WI38 (cell line): ENCODE results near the gene NEO1.

ENCODE experiments used
- H3K4me3 ChIP-seq: 2 replicates; pipeline ENCODE4 v1.5.1; 2011; ENCODE audit warnings: low read depth, mild to moderate bottlenecking, control low read depth, low read length
- TF ChIP-seq, protein P1 (sequence below): IDR thresholded peaks from 2 replicates; pipeline ENCODE4 v1.5.1; 2012; ENCODE audit warnings: low read depth, mild to moderate bottlenecking, control low read depth, low read length

The NEO1 gene

DNA sequence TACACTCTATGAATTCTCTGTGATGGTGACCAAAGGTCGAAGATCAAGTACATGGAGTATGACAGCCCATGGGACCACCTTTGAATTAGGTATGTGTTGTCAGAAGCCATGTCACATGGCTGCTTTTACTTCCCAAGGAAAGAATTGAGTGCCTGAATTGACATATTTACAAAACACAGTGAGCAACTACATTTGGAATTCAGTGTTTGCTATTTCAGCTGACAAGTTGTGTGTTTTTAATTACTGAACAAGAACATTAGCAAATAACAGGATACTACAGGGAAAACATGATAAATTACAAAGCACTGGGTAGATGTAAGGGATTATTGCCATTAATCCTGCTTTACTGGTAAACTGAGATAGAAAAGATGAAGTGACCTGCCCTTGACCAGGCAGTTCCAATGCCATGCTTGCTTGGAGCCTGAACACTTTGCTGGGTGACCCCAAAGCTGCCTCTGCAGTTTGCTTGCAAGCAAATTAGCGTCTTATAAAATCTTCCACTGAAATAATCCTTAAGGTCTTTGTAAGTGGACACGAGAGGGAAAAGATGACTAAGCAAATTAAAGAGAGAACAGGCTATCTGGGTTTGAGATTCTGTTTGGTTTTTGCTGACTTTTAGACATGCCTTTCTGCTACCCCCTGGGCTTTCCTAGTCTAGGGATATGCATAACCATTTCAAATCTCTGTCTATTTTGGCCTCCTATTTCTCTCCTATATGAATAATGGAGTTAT lies 218.3 kb downstream of the NEO1 start:
- H3K4me3 ChIP-seq: no peak overlapping the region
- TF ChIP-seq, protein P1, sequence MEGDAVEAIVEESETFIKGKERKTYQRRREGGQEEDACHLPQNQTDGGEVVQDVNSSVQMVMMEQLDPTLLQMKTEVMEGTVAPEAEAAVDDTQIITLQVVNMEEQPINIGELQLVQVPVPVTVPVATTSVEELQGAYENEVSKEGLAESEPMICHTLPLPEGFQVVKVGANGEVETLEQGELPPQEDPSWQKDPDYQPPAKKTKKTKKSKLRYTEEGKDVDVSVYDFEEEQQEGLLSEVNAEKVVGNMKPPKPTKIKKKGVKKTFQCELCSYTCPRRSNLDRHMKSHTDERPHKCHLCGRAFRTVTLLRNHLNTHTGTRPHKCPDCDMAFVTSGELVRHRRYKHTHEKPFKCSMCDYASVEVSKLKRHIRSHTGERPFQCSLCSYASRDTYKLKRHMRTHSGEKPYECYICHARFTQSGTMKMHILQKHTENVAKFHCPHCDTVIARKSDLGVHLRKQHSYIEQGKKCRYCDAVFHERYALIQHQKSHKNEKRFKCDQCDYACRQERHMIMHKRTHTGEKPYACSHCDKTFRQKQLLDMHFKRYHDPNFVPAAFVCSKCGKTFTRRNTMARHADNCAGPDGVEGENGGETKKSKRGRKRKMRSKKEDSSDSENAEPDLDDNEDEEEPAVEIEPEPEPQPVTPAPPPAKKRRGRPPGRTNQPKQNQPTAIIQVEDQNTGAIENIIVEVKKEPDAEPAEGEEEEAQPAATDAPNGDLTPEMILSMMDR: no peak

DNA sequence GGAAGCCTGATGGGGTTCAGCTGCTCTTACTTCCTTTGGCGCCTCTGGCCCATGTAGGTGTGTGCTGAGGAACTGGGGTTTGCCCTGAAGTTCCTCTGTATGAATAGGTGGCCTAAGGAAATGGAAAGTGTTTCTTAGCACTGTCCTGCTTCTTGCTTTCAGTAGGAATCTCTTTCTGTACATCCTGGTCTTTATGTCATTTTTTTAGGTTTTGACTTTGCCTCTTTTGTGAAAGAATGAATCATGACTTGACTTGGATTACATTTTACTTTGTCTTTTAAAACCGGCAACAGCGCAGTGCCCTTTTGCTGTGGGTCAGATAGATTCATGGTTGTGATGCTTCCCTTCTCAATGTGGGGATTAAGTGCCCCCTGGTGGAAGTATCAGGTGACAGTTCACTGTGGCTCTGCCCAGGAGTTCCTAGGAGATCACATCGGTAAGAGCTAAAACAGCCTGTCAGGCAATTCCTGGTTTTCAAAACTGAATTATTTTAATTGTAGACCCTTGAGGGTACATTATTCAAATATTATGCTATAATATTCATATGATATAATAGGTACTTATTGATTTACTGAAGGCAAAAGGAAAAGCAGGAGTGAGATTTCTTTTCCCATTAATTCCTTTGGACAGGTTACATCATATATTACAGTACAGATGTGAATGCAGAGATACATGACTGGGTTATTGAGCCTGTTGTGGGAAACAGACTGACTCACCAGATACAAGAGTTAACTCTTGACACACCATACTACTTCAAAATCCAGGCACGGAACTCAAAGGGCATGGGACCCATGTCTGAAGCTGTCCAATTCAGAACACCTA lies 221.1 kb downstream of the NEO1 start:
- TF ChIP-seq, protein P1: peak; percentile 68
- H3K4me3 ChIP-seq: no peak overlapping the region

DNA sequence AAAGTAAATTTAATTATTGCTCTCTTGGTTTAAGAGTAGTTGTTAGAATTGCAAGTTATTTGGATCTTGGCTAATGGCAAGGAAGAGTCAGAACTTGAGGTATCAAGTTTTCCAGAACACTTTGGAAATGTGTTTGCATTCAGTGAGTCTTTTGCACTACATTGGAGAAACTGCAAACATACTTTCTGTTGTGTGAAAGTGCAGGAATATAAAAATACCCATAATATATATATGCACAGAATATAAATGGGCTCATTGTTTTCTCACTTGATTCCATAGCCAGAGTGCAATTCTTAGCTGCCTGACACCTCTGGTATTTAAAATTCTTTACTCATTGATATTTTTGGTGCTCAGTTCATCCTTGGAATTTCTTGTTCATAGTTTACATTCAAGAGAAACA lies 223.6 kb downstream of the NEO1 start:
- no peak overlapping the region for H3K4me3 ChIP-seq
- TF ChIP-seq, protein P1: no peak

- no peak overlapping the region for H3K4me3 ChIP-seq
- TF ChIP-seq, protein P1: no peak
These were observed 230.5 kb downstream of the NEO1 start for GRCh38 chr15:73282567-73283365.

DNA sequence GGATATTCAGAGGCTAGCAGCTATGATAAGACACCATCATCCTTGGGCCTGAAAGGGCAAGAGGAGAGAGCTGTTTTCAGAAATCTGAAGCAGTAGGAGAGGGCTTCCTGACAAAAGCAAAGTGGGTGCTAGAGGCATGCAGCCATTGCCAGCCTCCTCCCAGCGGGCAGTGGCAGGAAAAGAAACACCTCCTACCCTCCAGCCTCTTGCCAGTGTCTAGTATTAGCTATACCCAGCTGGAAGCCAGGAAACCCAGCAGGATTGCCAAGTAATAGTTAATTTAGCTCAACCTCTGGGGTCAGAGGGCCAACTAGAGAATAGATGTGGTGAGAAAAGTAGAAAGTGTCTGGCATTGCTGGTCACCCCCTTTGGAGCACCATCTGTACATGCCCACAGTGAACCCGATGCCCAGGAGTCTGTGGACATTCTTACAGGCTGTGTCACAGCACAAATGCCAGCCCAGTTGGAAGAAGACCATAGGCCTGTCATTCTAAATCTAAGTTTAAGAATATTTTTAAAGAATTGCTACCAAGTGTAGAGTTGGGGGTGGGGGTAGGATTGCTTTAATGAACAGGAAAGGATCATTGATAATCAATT lies 231.2 kb downstream of the NEO1 start:
- H3K4me3 ChIP-seq: no peak overlapping the region
- TF ChIP-seq, protein P1: no peak

GRCh38 chr15:73284090-73284716 lies 231.9 kb downstream of the NEO1 start:
- TF ChIP-seq, protein P1: no peak
- H3K4me3 ChIP-seq: no peak overlapping the region
